AG10803 (cell line): ENCODE data around the gene IGF2R.
A peak's percentile ranks its signal among the peaks of the same experiment; 100 is the strongest.

ENCODE experiments used
- DNase-seq: peaks from one replicate; pipeline ENCODE4 v3.0.0; 2010; ENCODE audit warnings: low read depth
- H3K4me3 ChIP-seq: 2 replicates; pipeline ENCODE4 v1.5.1; 2011; ENCODE audit warnings: mild to moderate bottlenecking, low read length, control low read depth
- TF ChIP-seq, protein P1 (sequence below): conservative IDR thresholded peaks from 2 replicates; pipeline ENCODE4 v1.5.1; 2011; ENCODE audit warnings: mild to moderate bottlenecking, low read length, control low read depth, inconsistent platforms

IGF2R gene

DNA sequence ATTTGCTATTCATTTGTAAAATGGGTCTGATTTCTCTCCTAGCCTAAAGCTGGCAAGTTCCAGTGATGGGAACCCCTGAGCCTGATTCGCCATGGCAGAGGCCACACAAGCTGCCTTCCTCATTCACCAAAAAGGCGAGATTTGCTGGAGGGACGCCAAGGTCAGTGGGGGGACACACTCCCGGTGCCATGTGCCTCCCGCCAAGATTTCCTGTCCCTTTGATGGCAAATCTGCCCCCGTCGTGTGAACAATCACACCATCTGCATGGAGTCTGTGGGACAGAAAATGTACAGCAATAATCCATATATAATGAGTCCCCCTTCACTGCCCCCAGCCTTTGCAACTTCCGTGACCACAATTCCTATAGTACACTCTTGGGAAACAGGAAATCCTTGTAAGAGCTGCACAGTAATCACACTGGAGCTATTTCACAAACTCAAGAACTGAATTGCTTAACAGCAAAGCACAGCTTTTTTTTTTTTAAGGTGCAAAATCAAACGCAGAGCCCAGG, 15.7 kb upstream of the IGF2R start:
- DNase-seq = peak; percentile 78
- no peak overlapping the region for H3K4me3 ChIP-seq
- TF ChIP-seq, protein P1, sequence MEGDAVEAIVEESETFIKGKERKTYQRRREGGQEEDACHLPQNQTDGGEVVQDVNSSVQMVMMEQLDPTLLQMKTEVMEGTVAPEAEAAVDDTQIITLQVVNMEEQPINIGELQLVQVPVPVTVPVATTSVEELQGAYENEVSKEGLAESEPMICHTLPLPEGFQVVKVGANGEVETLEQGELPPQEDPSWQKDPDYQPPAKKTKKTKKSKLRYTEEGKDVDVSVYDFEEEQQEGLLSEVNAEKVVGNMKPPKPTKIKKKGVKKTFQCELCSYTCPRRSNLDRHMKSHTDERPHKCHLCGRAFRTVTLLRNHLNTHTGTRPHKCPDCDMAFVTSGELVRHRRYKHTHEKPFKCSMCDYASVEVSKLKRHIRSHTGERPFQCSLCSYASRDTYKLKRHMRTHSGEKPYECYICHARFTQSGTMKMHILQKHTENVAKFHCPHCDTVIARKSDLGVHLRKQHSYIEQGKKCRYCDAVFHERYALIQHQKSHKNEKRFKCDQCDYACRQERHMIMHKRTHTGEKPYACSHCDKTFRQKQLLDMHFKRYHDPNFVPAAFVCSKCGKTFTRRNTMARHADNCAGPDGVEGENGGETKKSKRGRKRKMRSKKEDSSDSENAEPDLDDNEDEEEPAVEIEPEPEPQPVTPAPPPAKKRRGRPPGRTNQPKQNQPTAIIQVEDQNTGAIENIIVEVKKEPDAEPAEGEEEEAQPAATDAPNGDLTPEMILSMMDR = no peak

DNA sequence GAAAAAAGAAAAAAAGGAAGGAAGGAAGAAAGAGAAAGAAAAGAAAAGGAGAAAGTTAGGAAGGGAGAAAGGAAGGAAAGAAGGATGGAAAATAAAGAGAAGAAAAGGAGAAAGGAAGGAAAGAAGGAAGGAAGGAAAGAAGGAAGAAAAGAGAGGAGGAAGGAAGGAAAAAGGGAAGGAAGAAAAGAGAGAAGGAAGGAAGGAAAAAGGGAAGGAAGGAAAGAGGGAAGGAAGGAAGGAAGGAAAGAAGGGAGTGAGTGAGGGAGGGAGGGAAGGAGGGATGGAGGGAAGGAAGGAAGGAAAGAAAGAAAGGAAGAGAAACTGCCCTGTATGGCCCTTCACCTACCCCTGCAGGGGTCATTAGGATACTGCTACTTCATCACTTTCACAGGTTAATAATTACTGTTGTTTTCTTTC, 12.9 kb upstream of the IGF2R start:
- no peak overlapping the region for H3K4me3 ChIP-seq
- TF ChIP-seq, protein P1 = no peak
- DNase-seq = no peak

DNA sequence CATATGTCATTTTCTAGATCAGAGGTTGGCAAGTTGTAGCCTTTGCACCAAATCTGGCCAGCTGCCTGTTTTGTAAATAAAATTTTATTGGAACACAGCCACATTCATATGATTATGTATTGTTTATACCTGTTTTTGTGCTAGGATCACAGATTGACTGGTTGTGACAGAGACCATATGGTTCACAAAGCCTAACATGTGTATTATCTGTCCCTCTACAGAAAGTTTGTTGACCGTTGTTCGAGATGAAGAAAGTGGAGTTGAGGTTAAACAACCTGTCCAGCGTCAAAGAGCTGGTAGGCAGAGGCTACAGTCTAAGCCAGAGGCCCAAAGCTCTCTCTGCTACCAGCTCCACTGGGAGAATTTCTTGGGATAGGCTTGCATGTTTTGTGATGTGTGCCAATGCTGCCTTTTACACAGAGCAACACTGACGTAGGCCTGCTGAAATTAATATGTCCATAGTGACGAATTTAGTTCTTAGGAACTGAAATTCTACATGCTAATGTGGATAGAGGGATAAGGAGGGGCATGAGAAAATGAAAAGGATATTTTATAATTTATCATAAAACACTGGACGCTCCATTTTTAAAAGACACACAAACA, 11.7 kb upstream of the IGF2R start:
- no peak for DNase-seq
- H3K4me3 ChIP-seq = no peak overlapping the region
- TF ChIP-seq, protein P1 = no peak

DNA sequence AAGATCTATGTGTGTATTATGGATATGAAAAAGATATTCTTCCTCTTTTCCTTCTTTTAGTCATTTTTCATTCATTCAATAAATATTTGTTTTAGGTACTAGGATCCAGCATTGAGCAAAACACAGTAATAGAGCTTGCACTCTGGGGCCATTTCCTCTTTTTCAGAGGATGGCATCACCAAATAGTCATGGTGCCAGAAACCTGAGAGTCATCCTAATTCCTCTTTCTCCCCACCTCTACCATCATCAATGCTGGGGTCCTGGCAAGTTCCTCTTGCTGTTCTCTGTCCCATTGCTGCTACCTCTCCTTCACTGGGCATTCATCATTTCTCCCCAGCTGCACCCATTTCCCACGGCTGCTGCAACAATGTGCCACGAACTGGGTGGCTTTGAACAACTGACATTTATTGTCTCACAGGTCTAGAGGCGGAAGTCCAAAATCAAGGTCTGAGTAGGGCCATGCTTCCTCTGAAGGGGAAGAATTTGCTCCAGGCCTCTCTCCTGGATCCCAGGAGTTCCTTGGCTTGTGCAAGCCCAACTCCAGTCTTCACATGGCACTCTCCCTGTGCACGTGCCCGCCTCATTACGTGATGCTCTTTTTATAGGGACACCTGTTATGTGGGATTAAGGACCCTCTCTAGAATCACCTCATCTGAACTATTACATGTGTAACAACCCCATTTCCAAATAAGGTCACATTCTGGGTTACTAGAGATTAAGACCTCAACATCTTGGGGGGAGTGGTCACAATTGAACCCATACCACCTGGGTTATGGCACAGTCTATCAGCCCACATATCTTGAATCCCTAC, 9.5 kb upstream of the IGF2R start:
- TF ChIP-seq, protein P1 = no peak

DNA sequence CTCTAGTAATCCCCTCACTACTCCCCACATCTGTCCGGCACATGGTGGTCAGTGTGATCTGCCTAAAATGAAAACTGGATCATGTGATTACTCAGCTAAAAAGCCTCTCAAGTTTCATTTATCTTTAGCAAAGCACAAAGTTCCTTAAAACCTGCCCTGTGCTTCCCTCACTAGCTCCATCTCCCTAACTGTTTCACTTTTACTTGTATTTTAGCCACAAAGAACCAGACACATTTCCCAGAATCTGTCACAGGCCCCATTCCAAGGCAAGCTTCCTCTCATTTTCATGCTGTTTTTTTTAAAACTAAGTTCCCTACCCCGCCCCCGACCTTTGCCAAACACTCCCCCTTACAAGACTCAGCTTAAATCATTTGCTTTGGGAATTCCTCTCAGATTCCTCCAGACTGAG, 8.9 kb upstream of the IGF2R start:
- TF ChIP-seq, protein P1 = no peak
- peak; percentile 39 for DNase-seq
- H3K4me3 ChIP-seq = no peak overlapping the region

More for the DNA sequence above, 9.5 kb upstream of the IGF2R start:
- no peak for DNase-seq
- H3K4me3 ChIP-seq = no peak overlapping the region

DNA sequence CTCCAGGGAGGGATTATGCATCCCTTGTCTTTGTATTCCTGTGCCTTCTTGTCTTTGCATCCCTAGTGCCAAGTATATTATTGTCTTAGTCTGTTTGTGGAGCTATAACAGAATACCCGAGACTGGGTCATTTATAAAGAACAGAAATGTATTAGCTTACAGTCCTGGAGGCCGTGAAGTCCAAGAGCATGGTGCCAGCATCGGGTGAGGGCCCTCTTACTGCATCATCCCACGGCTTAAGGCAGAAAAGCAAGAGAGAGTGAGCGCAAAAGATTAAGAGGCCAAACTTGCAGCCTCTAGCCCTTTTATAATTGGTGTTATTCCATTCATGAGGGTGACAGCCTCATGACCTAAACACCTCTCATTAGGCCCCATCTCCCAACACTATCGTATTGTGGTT, 8.4 kb upstream of the IGF2R start:
- TF ChIP-seq, protein P1 = no peak
- DNase-seq = no peak

DNA sequence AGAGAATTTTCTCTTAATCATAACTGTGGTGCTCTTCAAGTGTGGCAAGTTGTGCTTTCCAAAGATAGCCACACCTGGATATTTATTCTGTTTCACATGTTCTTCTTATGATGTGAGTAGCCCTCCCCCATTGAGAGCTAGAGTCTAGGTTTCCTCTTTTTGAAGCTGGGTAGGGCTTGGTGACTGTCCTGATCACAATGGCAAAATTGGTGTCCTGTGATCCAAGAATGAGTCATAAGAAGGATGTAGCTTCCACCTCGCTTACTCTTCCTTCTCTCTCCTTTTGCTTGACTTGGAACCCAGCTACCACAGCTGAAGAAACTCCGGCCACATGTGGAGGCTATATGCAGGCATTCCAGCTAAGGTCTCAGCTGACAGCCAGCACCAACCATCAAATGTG, 7.4 kb upstream of the IGF2R start:
- peak; percentile 43 for DNase-seq
- no peak overlapping the region for H3K4me3 ChIP-seq
- TF ChIP-seq, protein P1 = no peak

More for the DNA sequence above, 8.4 kb upstream of the IGF2R start:
- H3K4me3 ChIP-seq = no peak overlapping the region
